Midbrain (tissue), 1 donor: ENCODE results near the gene PTPRM.

Source experiments
- DNase-seq: peaks from one replicate; lab custom pipeline; 2025; lab: John Stamatoyannopoulos, UW

The PTPRM gene

DNA sequence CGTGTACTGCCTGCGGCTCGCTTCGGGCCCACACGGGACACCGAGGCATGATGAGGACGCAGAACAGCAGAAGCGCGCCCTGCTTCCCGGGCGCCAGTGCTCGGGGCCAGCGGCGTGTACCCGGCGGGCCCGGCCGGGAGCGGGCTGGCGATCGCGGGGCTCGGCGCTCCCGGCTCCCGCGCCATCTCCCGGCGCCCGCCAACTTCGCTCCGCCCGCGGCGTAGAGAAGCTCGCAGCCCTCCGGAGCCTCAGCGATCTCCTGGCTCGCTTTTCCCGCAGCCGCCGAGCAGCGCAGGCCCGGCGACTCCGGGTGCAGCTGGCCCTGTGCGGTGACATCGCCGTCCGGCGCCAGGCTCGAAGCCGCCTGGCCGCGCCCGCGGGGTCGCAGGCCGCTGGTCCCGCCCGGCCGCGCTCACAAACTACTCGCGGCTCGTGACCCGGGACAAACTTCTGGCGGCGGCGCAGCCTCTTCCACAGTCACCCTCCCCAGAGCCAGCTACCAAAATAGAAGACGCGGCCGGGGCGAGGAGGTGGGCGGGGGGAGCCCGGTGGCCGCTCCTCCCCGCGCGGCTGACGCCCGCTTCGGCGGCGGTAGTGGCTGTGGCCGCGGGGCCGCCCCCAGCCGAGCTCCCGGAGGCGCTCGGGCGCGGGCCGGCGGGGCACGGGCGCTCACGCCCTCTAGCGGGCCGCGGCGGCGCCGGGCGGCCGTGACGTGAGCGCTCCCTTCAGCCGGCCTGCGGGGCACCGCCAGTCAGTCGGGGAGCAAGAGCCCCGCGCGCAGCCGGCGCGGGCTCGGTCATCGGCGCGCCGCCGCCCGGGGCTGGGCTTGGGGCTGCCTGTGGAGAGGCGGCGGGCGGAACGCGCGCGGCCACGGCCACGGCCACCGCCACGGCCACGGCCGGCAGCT, at the start of gene PTPRM:
Gene PTPRM, plus strand, starts transcription at position 750 of the 907 bp plus-strand sequence. CDS start 503 bp downstream, outside the sequence.
- peak; percentile 83 for DNase-seq

DNA sequence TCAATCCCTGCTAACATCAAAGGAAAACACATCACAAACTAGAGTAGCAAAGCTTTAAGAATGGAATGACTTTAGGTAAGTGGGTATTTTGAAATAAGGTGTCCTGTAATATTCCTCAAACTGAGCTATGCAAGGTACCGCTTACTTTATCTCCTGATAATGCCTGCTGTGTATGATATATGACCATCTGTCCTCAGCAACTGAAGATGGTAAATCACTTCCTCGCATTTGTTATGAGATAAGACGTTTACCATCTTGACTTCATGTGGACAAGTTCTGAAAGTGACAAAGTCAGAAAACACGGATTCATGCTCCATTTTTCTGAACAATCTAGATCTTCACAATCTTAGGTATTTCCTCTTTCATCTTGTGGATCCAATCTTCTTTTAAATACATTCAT, 49.3 kb upstream of the PTPRM start:
- DNase-seq: no peak

DNA sequence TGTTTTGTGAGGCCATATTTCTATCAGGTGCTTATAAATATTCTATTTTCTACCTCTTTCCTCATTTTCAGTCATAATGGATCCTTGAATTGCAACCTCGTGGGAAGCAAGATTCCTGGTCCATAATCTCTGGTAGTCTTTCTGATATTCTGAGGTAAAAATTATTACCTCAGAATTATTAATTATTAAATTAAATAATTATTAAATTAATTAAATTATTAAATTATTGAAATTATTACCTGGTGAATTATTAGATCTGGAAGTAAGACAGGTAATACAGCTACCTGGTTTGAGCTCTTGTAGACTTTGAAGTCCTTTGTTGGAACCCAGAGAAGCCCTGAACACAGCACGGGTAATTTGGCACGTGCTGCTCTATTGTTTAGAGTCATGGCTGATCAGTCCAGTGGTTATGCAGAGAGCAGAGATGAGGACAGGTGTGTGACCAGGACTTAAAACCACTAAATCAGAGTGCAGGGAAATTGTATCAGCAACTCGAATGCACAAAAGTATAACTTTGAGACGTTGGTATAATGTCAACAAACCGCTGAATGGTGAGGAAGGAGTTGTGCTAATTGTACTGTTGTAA, 46.8 kb upstream of the PTPRM start:
- no peak for DNase-seq

DNA sequence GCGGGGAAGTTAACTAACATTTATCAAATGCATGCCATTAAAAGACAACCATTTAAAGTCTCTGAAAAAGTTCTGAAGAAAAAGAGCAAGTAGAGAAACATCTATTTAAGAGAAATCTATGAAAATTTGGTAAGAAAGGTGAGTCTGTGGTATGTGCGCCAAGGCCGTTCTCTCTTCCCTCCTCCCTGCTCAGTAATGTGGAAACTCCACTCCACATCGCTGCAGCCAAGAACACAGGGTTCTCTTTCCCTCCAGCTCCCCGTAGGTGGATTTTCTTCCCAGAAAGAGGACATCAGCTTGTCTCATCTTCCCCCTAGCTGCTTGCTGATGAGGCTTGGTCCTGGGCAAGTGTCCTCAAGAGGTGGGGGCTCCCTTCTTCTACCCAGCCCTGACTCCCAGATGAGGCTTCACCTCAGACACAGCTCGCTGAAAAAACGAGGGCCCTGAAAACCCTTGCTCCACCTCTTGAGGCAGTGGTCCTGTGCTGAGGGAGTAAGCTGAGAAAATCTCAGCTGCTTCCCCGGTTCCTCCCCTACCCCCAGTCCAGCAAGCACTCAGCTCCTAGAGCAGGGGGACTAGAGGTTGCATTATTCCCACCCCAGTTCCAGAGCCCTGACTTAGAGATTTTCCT, 45.8 kb upstream of the PTPRM start:
- DNase-seq: no peak

DNA sequence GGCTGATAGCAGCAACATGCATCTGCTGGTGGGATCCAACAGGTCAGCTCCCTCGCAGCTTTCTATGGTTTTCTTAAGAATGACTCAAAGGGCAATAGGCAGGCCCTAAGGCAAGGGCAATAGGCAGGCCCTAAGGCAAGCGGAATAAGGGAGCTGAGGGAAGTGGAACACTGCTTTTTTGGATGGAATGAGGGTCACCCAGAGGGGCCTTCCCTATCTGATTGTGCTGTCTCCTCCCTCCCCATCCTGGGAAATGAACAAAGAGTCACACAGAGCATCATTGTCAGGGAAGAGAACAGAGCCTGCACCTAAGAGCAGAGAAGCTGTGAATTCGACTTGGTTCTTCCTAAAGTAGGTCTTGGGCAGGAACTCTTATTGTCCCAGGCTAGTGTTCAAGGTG, 43.3 kb upstream of the PTPRM start:
- DNase-seq: no peak

DNA sequence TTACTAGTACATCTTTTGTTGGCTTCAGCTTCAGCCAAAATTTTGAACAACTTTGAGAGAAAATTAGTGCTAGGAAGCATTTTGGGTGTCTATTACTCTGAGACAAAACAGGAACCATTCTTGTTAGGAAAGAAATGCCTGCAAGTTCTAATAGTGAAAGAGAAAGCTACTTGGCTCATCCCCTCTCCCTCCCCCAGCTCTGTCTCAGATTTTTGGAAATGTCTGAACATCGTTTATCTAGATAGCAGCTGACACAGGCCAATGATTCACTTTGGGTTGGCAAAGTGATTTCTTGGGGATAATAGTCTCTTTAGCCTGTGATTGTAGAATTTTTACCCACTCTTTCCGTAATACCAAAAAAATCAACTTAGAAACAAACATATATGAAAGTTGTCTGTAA, 42.3 kb upstream of the PTPRM start:
- DNase-seq: no peak

DNA sequence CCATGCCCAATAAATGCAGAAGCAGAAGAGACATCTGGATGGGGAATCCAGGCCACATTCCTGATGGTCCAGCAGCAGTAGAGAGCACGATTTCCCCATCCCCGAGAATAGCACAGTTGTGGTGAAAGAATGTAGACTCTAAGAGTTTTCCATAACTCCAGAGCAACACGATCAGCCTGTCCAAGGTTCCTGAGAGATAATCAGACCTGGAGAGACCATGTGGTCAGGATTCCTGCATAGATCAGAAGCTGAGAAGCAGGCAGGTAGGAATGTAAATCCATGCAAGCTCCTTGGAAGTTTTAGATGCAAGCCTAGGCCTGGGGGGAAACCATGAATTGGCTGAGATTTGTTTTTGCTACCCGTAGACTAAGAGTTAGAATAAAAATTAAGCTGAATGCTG, 34.2 kb upstream of the PTPRM start:
- no peak for DNase-seq

DNA sequence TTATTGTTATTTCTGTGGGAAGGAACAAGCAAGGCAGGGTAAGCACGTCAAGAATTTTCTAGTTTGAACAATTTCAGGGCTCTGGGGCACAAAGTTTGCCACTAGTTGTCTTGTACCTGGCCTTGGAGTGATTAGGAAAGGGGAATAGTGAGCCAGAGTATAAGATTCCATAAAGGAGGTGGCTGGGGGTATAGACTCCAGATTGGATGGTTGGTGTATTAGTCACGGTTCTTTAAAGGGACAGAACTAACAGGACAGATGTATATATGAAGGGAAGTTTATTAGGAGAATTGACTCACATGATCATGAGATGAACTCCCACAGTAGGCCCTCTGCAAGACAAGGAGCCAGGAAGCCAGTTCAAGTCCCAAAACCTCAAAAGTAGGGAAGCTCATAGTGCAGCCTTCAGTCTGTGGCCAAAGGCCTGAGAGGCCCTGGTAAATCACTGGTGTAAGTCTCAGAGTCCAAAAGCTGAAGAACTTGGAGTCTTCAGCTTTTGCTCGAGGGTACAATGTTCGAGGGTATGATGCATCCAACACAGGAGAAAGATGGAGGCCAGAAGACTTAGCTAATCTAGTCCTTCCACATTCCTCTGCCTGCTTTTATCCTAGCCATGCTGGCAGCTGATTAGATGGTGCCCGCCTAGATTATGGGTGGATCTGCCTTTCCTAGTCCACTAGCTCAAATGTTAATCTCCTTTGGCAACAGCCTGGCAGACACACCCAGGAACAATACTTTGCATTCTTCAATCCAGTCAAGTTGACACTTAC, 31.5 kb upstream of the PTPRM start:
- no peak for DNase-seq

DNA sequence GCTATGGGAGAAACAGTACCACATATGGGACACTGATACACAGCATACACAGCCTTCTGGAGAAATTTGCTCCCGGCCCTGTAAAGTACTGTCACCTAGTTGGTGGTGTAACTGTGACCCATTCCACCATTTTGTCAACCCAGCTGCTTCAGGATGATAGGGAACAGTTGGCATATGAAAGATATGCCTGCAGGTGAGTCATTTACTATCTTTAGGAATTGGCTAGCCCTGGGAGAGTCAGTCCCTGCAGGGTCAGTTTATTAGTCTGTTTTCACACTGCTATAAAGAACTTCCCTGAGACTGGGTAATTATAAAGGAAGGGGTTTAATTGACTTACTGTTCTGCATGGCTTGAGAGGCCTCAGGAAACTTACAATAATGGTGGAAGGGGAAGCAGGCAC, 30.0 kb upstream of the PTPRM start:
- no peak for DNase-seq

DNA sequence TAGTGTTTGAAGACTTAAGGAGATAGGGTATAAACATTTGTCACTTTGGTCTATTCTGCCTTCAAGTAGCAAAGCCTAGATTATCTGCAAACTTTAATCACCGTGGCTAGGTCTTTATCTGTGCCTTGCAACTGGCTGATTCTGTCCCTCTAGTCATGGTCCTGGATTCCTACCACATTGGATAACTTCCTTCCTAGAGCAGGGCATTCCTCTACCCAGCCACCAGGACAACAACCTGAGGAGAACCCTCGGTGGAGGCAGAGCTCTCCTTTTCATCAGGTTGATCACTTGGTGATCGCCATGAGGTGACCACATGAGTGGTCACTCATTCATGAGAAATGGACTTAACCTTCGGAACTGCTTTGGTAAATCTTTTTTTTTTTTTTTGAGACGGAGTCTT, 25.3 kb upstream of the PTPRM start:
- DNase-seq: no peak

DNA sequence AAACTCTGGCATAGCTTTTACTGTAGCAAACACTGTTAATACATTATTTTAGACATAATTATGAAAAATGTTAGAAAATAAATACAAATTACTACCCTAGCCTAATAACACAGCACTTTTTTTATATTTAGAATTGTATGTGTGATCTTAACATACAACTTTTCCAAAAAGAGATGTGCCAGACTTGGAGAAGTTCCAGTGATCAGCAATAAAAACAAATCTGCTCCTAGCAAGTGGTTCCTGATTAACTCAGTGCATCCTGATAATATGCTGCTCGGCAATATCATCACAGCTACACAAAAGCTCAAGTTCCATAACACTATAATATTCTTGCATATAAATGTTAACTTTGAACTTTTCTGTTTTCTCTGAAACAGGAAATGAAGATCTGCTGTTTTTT, 22.4 kb upstream of the PTPRM start:
- DNase-seq: no peak

DNA sequence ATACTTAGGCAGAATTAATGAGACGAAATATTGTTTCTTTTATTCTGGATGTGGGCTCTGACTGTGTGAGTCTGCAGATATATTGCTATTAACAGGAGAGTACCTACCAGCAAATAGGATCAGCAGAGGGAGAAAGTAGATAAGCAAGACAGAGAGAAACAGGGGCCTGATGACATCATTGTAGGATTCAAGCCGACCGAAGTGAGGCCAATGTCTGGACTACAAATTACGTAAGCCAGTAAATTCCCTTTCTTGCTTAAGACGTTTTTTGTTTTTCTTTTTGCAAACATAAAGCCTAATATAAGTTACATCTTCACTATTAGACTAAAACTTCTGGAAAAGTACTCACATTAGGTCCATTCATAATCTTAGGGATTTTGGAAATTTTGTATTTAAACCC, 21.4 kb upstream of the PTPRM start:
- DNase-seq: no peak

DNA sequence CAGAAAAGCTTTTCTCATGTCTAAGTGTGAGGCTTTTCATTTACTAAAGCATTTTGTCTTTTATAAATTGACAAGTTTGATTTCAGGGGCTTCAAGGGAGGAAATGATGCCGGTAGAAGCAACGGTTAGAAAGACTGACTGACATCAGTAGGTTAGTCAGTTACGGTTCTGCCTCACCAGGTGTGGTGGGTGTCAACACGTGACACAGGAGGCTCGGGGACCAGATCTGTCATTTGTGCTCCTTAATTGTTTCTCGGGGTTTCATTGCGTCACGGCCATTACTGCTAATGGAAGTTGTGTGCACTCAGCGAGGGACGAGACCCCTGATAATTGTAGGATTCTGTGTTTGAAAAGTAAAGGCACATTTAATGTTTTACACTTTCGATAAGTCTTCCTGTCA, 18.9 kb upstream of the PTPRM start:
- no peak for DNase-seq

DNA sequence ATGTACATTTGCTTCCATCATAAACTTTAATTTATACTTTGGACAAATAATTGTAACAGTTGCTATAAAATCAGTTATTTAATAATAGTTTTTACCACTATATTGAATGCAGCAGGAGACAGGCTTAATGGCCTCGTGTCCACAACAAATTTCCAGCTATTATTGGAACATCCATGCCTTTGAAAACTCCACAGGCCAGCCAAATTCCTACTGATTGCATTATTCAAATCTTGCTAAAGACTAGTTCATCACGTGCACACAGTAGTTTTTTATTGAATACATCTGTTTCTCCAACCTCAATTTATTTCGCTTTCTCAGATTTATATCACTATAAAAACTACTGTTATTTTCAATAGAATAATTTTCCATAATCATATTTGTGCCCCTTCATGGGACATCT, 18.4 kb upstream of the PTPRM start:
- DNase-seq: no peak

DNA sequence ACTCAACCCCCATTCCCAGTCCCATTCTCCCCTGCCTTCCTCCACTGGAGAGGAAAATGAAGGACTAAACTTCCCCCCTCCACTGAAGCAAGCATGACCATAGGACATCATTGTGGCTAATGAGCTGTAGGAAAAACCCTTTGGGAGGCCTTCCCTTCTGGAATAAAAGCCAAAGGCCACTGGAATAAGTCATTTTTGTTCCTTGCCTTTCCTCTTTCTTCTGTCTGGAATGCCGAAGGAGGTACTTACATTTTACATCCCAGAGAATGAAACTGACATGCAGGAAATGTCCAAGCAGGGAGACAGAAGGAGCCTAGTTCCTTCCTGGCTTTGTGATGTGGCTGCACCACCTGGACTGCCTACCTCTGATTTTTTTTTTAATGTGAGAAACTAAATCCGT, 9.1 kb upstream of the PTPRM start:
- no peak for DNase-seq

DNA sequence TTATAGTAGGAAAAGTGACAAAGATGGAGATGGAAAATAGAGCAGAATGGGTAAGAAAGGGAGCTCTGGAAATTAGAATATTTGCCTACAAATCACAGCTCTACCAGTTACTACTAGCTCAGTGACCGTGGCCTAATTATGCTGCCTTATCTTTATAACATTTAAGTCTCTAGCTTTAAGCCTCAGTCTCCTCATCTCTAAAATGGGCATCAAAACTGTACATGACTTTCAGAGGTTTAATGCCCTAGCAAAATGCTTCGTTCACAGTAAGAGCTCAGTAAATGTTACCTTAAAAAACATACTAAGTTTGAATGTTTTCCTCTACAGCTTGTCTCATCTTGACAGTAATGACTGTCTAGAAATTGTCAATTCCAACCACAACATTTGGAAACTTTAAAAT, 8.3 kb upstream of the PTPRM start:
- DNase-seq: no peak

DNA sequence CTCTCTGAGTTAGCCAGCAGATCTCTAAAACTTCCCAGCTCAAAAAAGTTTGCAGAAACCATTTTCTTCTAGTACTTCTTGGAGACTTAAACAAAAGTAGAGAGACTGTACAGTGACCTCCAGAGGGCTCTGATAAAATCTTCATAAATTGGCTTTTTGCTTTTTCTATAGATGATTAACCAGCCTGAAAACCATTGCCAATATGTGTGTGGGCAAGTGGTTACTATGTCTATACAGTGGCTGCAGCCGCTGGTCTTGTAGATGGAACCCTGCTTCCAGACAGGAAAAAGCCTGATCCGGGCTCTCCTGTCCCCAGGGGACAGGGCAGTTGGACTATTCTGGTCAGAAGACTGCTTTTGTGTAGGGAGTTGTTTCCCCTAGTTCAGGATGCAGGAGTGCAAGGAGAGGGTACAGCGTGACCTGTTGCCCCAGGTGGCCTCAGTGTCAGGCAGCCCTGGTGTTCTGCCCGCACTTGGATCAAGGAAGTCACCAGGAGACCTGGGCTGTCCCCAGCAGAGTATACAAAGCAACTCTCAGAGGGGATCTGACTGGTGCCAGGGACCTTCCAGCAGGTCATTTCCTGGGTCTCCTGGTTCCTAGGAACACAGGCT, 7.3 kb upstream of the PTPRM start:
- no peak for DNase-seq

DNA sequence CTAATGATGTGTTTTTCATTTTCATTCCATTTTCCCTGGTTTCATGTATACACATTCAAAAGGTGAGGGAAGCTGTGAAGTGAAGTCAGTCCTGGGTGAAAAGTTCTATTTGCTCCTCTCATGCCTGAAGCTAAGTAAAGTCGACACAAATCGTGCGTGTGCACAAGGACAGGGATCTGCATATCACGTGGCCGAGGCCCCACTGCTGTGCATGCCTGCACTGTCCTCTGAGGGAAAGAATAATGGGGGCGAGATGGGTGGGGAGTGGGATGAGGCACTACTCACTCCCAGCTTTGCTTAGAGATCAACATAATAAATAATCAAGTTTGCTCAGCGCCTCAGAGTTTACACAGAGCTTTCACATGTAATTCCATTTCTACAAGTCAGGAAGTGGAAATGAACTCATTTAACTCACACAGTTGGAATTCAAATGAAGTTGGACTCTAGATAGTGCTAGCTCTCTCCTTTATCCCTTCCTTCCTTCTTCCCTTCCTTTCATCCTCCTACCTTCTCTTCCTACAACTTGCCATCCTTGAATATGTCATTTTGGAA, 5.1 kb upstream of the PTPRM start:
- DNase-seq: no peak

DNA sequence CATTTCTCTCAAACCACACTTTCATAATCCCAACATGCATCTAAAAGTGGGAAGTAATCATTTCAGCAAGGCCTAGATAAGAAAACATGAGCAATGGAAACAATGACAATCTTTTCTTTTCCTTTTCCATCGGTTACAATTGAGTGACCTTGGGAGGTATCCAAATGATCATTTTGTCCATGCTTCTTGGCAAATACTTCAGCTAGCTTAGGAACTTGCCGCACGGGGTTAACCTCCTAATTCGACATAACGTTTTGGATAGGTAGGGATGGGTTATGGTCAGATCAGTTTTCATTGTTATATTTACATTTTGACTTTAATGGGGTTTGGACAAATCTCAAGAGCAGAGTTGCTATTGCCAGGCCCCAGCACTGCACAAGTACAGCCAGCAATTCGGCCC, 4.6 kb upstream of the PTPRM start:
- DNase-seq: no peak

DNA sequence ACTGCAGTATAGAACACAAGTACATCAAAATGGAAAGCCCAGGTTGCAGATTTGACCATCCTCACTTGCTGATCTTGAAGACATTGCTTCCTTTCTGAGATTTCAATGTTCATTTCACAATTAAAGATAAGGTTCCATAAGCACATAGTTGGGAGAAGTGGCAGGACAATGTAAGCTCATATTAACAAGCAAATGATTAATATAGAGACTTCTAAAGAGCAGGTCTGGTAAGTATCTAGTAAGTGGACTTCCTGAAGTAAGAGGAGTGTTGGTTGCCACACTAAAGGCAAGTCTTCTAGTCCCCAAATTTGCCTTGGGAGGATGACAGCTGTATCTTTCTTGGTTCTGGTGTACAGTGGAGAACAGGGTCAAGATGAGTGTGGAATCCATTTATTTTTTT, 1.4 kb upstream of the PTPRM start:
- no peak for DNase-seq

DNA sequence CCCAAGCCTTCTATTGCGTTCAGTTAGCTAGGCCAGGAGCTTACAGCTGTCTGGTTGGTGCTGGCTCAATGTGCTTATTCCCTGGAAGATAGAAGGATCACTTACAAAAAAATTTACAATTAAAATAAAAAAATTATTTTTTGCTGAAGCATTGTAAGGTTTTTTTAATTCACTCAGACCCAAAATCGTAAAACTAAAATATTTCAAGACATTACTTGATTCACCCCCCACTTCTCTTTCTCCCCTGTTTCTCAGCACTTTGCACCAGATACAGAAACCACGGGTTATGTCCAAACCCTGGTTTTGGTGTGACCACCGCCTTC, 911 bp upstream of the PTPRM start:
- DNase-seq: no peak
